Measurements from ENCODE around the gene SSBP3. TPM values are rescaled to one million over a fixed set of nuclear protein-coding genes. Genes with fewer than 3 reads are reported as not detected.
A peak's percentile ranks its signal among the peaks of the same experiment; 100 is the strongest.

SSBP3 gene
- total and polyA plus RNA-seq, 9 donors = 41.2 to 247 (median 156) TPM

- H3K27ac ChIP-seq = no peak overlapping the region
Measured at GRCh38 chr1:54291276-54292001, 114.8 kb downstream of the SSBP3 start.

GRCh38 chr1:54290506-54291184 lies 115.5 kb downstream of the SSBP3 start:
- intact Hi-C loops (cut with DNase I) = loop anchor here in 1 of 4 donors (5.0 kb wide), 1 partner anchor 37 kb away; no protein-coding TSS in a partner anchor
- Histone ChIP-seq H3K36me3 (no peaks in the 10 kb centered on the region), H3K27ac (no peak overlapping the region), H3K4me1 (ENCODE audit: insufficient read depth) (peaks cover 69% of the 10 kb centered on the region), H3K4me3 (no peak overlapping the region), H3K27me3 (no peaks in the 10 kb centered on the region), H3K9me3 (no peaks in the 10 kb centered on the region)
- no peak for DNase-seq
- TF ChIP-seq EP300 (IDR thresholded peaks at IDR 0.05) (no peak), POLR2A (IDR thresholded peaks at IDR 0.05) (no peak), CTCF (IDR thresholded peaks at IDR 0.05) (no peak)
- WGBS, 3 donors = 59 to 62% (median 60%) methylated on average over 12 of the region's 12 CpGs

More at GRCh38 chr1:54291276-54292001, 114.8 kb downstream of the SSBP3 start:
- no peaks in the 10 kb centered on the region for H3K36me3 ChIP-seq
- no peak for TF ChIP-seq CTCF (IDR thresholded peaks at IDR 0.05)
- no peak for TF ChIP-seq EP300 (IDR thresholded peaks at IDR 0.05)
- TF ChIP-seq POLR2A (IDR thresholded peaks at IDR 0.05) = no peak
- no peaks in the 10 kb centered on the region for H3K27me3 ChIP-seq
- DNase-seq = no peak
- no peak overlapping the region for H3K4me3 ChIP-seq
- intact Hi-C loops (cut with DNase I) = loop anchor here in 1 of 4 donors (5.0 kb wide), 1 partner anchor 36 kb away; no protein-coding TSS in a partner anchor
- WGBS, 3 donors = 78 to 85% (median 84%) methylated on average over 20 of the region's 20 CpGs
- H3K4me1 ChIP-seq (ENCODE audit: insufficient read depth) = peaks cover 66% of the 10 kb centered on the region
- H3K9me3 ChIP-seq = no peaks in the 10 kb centered on the region

- TF ChIP-seq CTCF (IDR thresholded peaks at IDR 0.05) (no peak), POLR2A (IDR thresholded peaks at IDR 0.05) (no peak), EP300 (IDR thresholded peaks at IDR 0.05) (no peak)
- WGBS, 3 donors = 76 to 80% (median 76%) methylated on average over 6 of the region's 6 CpGs
- H3K27ac ChIP-seq = peak overlapping the region in 1 of 2 donors; percentile 42
Measured at GRCh38 chr1:54289712-54290233, 116.4 kb downstream of the SSBP3 start.

GRCh38 chr1:54287801-54288211 lies 118.4 kb downstream of the SSBP3 start:
- WGBS, 3 donors = 61 to 63% (median 61%) methylated on average over 9 of the region's 9 CpGs
- Histone ChIP-seq H3K27me3 (no peaks in the 10 kb centered on the region), H3K27ac (peak overlapping the region; percentile 42 to 75), H3K9me3 (no peaks in the 10 kb centered on the region), H3K4me3 (no peak overlapping the region), H3K36me3 (no peaks in the 10 kb centered on the region), H3K4me1 (ENCODE audit: insufficient read depth) (peaks cover 61% of the 10 kb centered on the region)
- intact Hi-C loops (cut with DNase I) = no loop called here
- no peak for TF ChIP-seq CTCF (IDR thresholded peaks at IDR 0.05)
- no peak for TF ChIP-seq EP300 (IDR thresholded peaks at IDR 0.05)
- no peak for TF ChIP-seq POLR2A (IDR thresholded peaks at IDR 0.05)
- peak in 1 of 5 donors; percentile 54 for DNase-seq

More at GRCh38 chr1:54289712-54290233, 116.4 kb downstream of the SSBP3 start:
- no peak for DNase-seq
- H3K4me1 ChIP-seq (ENCODE audit: insufficient read depth) = peaks cover 69% of the 10 kb centered on the region
- no peaks in the 10 kb centered on the region for H3K27me3 ChIP-seq
- H3K4me3 ChIP-seq = no peak overlapping the region
- no peaks in the 10 kb centered on the region for H3K9me3 ChIP-seq
- no peaks in the 10 kb centered on the region for H3K36me3 ChIP-seq
- intact Hi-C loops (cut with DNase I) = loop anchor here in 1 of 4 donors (5.0 kb wide), 1 partner anchor 38 kb away; no protein-coding TSS in a partner anchor
